ENCODE measurements around the gene ARHGEF39. TPM values are rescaled to one million over a fixed set of nuclear protein-coding genes. Genes with fewer than 3 reads are reported as not detected.
A peak's percentile ranks its signal among the peaks of the same experiment; 100 is the strongest.

The ARHGEF39 gene
- polyA plus RNA-seq, 2 of the 4 experiments (the other 2 are of a cell fraction), result 17.6 to 19.5 TPM

DNA sequence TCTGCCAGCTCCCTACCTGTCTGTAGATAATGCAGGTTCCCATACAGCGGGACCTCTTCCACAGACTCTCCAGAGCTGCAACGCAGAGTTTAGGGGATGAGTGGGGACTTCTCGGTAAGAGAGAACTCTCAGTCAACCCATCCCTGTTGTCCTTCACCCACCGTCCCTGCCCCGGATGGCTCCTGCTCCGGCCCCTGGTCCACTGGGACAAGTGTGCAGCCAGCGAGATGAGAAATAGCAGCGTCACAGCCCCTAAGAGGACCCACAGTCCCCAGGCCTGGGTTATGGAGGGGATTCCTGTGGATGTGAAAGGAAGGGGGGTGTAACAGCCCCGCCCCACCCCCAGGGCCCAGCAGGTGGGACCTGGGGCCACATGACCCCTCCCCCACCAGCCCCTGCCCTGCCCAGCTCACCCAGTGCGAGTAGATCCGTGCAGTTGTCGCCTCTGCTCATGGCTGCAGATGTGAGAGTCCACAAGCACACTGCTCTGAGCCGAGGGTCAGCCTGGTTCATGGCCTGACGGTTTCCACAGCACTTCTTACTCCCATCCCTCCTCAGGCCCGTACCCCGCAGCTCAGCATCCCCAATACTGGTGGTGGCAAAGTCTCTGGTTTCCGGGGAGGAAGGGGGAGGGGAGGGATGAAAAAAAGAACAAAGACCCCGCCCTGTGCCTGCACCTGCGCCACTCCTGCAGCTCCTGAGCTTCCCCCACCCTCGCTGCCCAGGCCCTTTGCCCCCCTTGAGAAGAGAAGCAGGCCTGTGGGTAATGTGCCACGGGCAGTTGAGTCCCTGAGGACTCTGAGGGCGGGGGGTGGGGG lies 14.4 kb downstream of the ARHGEF39 start, which contains the start of gene SIT1:
TSS of gene SIT1 (minus strand) at position 591 of the 818 bp plus-strand sequence. CDS start at position 513, 78 bp downstream.
- no peak for FAIRE-seq
- Histone ChIP-seq H3K9me3 (no peaks in the 10 kb centered on the region), H3K4me2 (peak within 1 kb of the TSS; percentile 73; the same call in 2 of the 3 replicates), H3K4me1 (peaks cover 30% of the 10 kb centered on the region), H3K4me3 (no peak within 1 kb of the TSS), H3K27ac (peak within 1 kb of the TSS; percentile 45 to 65; a peak in 4 of 6 replicates)
- ChIA-PET POLR2A (no interaction called here), CTCF (interaction anchor here (1.1 to 5.9 kb wide), 4 partner anchors 10 to 46 kb away, joined by 3 to 135 read pairs (median 36); partner anchors contain the start of genes ARHGEF39, CCDC107 and RMRP)
- no peak for ATAC-seq
- no peak for DNase-seq (ENCODE audit: low read depth in 1 of 2, low spot score in 1 of 2)
- TF ChIP-seq TFCP2L1 (CRISPR knock-in tag; IDR thresholded peaks at IDR 0.05) (no peak), EP300 (IDR thresholded peaks at IDR 0.05) (no peak), NPAS2 (CRISPR knock-in tag; IDR thresholded peaks at IDR 0.05; ENCODE audit: borderline replicate concordance) (no peak), FOSL2 (IDR thresholded peaks at IDR 0.05) (no peak), FOSL2 (CRISPR knock-in tag; IDR thresholded peaks at IDR 0.05) (no peak), KDM1A (IDR thresholded peaks at IDR 0.05; ENCODE audit: low read depth) (no peak)
- 86% methylated on average over 18 of the region's 22 CpGs for WGBS (ENCODE audit: missing lambda C conversion rate)

- H3K4me2 ChIP-seq, result no peak overlapping the region
- FAIRE-seq (no peak), DNase-seq (ENCODE audit: low read depth in 1 of 2, low spot score in 1 of 2) (no peak), ATAC-seq (no peak)
- peaks cover 30% of the 10 kb centered on the region for H3K4me1 ChIP-seq
- POLR2A ChIA-PET, result no interaction called here
- H3K9me3 ChIP-seq, result no peaks in the 10 kb centered on the region
- 89% methylated on average over 24 of the region's 26 CpGs for WGBS (ENCODE audit: missing lambda C conversion rate)
- H3K4me3 ChIP-seq, result no peak overlapping the region
- TF ChIP-seq GATA3 (IDR thresholded peaks at IDR 0.05; ENCODE audit: borderline replicate concordance), result no peak
- TF ChIP-seq CBX8 (IDR thresholded peaks at IDR 0.05), result no peak
- TF ChIP-seq HOXA7 (CRISPR knock-in tag; IDR thresholded peaks at IDR 0.05), result no peak
- TF ChIP-seq RFX5 (IDR thresholded peaks at IDR 0.05), result no peak
- no peak for TF ChIP-seq MYC (IDR thresholded peaks at IDR 0.05; ENCODE audit: borderline replicate concordance, low read length)
- TF ChIP-seq SMC3 (IDR thresholded peaks at IDR 0.05), result no peak
- no peak for TF ChIP-seq CHD2 (IDR thresholded peaks at IDR 0.05; ENCODE audit: low read length, partially characterized antibody)
- TF ChIP-seq EHF (CRISPR knock-in tag; IDR thresholded peaks at IDR 0.05), result no peak
- no peak for TF ChIP-seq MAFK (IDR thresholded peaks at IDR 0.05; ENCODE audit: partially characterized antibody)
- TF ChIP-seq RAD21 (conservative IDR thresholded peaks at IDR 0.05 in 1 of 2, IDR thresholded peaks at IDR 0.05 in 1 of 2), result no peak
- TF ChIP-seq HOXB13 (CRISPR knock-in tag; IDR thresholded peaks at IDR 0.05; ENCODE audit: low read depth), result no peak
- TF ChIP-seq ATOH8 (CRISPR knock-in tag; IDR thresholded peaks at IDR 0.05; ENCODE audit: low read depth), result no peak
- no peak for TF ChIP-seq FOSB (CRISPR knock-in tag; IDR thresholded peaks at IDR 0.05)
- TF ChIP-seq TFCP2L1 (CRISPR knock-in tag; IDR thresholded peaks at IDR 0.05), result no peak
- TF ChIP-seq PBX3 (IDR thresholded peaks at IDR 0.05), result no peak
- TF ChIP-seq HEYL (CRISPR knock-in tag; IDR thresholded peaks at IDR 0.05), result no peak
- peak overlapping the region in 1 of 2 experiments; percentile 8; a peak in 1 of 6 replicates for H3K27ac ChIP-seq
- CTCF ChIA-PET, result interaction anchor here (0.6 to 5.9 kb wide), 6 partner anchors 10 to 116 kb away, joined by 3 to 135 read pairs (median 8); partner anchors contain the start of genes ARHGEF39, CCDC107 and RMRP
These were observed 15.3 kb downstream of the ARHGEF39 start for GRCh38 chr9:35649431-35650340.

Measured in A549 (cell line).